Endothelial cell of umbilical vein (primary cell): Measurements from ENCODE around the gene TIGD7. TPM values are rescaled to one million over a fixed set of nuclear protein-coding genes. Genes with fewer than 3 reads are reported as not detected.

Experiments
- BruUV-seq: library from RNA; stranded (reverse); fragments of 400-500 nt; replicated peaks from 2 replicates; lab custom pipeline; 2021; lab: Mats Ljungman, UMichigan
- CTCF ChIA-PET: fragments of 300-600, 350-600 bp; sonication (Branson Sonifier 250); formaldehyde crosslinking; loops from one replicate; lab custom pipeline; 2021; ENCODE audit warnings: antibody characterized with exemption, inconsistent platforms; lab: Charles Lee
- POLR2A ChIA-PET: fragments of 300-600, 350-600 bp; sonication (Branson Sonifier 250); formaldehyde crosslinking; loops from one replicate; lab custom pipeline; 2021; ENCODE audit warnings: antibody characterized with exemption, inconsistent platforms; lab: Charles Lee
- DNase-seq: peaks from one replicate; pipeline ENCODE4 v3.0.0-alpha.2; 2011; ENCODE audit warnings: low read depth, low spot score
- FAIRE-seq: peaks from 2 replicates; lab custom pipeline; 2011; peaks lifted over from hg19 to GRCh38; lab: Jason Lieb, UNC
- H2AFZ ChIP-seq: 2 replicates; pipeline ENCODE4 v1.6.0; 2012; ENCODE audit warnings: low read depth, low read length, control low read depth, inconsistent platforms
- H3K27ac ChIP-seq: 2 replicates; pipeline ENCODE4 v1.5.1; 2011; ENCODE audit warnings: low read depth, mild to moderate bottlenecking, control low read depth, low read length, moderate library complexity; ENCODE audit not compliant: insufficient read depth
- H3K27me3 ChIP-seq, 2 experiments: 2 replicates each; pipeline versions ENCODE4 v1.6.0 to v1.6.1; 2011; ENCODE audit warnings: low read length in 2 of 2, mixed read lengths in 1 of 2; ENCODE audit not compliant: control insufficient read depth in 2 of 2, insufficient read depth in 2 of 2
- H3K36me3 ChIP-seq, 2 experiments: 2 replicates in 1 of 2; 3 replicates in 1 of 2; pipeline ENCODE4 v1.5.1; 2011; ENCODE audit warnings: low read length in 2 of 2, mild to moderate bottlenecking in 1 of 2, moderate library complexity in 1 of 2; ENCODE audit not compliant: control insufficient read depth in 2 of 2, insufficient read depth in 2 of 2; ENCODE audit errors: extremely low read depth in 1 of 2
- H3K4me1 ChIP-seq: 3 replicates; pipeline ENCODE4 v1.5.1; 2011; ENCODE audit warnings: mild to moderate bottlenecking, low read length; ENCODE audit not compliant: control insufficient read depth, insufficient read depth; ENCODE audit errors: extremely low read depth
- H3K4me2 ChIP-seq: 2 replicates; pipeline ENCODE4 v1.6.1; 2011; ENCODE audit warnings: low read length, control low read depth, mixed read lengths; ENCODE audit not compliant: insufficient read depth
- H3K4me3 ChIP-seq, 3 experiments: fragments of 200-600 bp in 1 of 3; sonication (generic), shearing (Covaris generic) in 1 of 3; replicated peaks in 1 of 3; 2 replicates each; pipeline ENCODE4 v1.5.1; 2011 to 2016; ENCODE audit warnings: control low read depth in 3 of 3, low read length in 3 of 3, mild to moderate bottlenecking in 2 of 3, inconsistent platforms in 1 of 3, low read depth in 1 of 3, moderate library complexity in 1 of 3; ENCODE audit not compliant: insufficient read depth in 1 of 3
- H3K79me2 ChIP-seq: 2 replicates; pipeline ENCODE4 v1.6.0; 2012; ENCODE audit warnings: low read length, inconsistent platforms; ENCODE audit not compliant: control insufficient read depth, insufficient read depth
- H3K9ac ChIP-seq: replicated peaks from 2 replicates; pipeline ENCODE3; 2011; ENCODE audit warnings: low read length, control low read depth; ENCODE audit not compliant: insufficient read depth; ENCODE audit errors: extremely low read depth
- H3K9me1 ChIP-seq: replicated peaks from 3 replicates; pipeline ENCODE4 v1.6.0; 2011; ENCODE audit warnings: mild to moderate bottlenecking, low read length; ENCODE audit not compliant: control insufficient read depth, insufficient read depth; ENCODE audit errors: extremely low read depth
- H3K9me3 ChIP-seq: replicated peaks from 2 replicates; pipeline ENCODE4 v1.5.1; 2012; ENCODE audit warnings: low read length, inconsistent platforms; ENCODE audit not compliant: control insufficient read depth, insufficient read depth
- H4K20me1 ChIP-seq: replicated peaks from 2 replicates; pipeline ENCODE3; 2011; ENCODE audit warnings: mild to moderate bottlenecking, low read length; ENCODE audit not compliant: control insufficient read depth, insufficient read depth; ENCODE audit errors: extremely low read depth
- CTCF ChIP-seq, 2 donors: IDR thresholded peaks; 1 replicate in 1 of 2; 2 replicates in 1 of 2; pipeline ENCODE4 v1.5.1; 2011; ENCODE audit warnings: low read length in 2 of 2, mild to moderate bottlenecking in 2 of 2, moderate library complexity in 2 of 2, control low read depth in 1 of 2, inconsistent platforms in 1 of 2, low read depth in 1 of 2; ENCODE audit not compliant: insufficient read depth in 1 of 2; ENCODE audit errors: extremely low read depth in 1 of 2
- EZH2 ChIP-seq: IDR thresholded peaks from 2 replicates; pipeline ENCODE4 v1.6.1; 2012; ENCODE audit warnings: borderline replicate concordance, low read depth, mild to moderate bottlenecking, moderate library complexity, low read length, inconsistent platforms; ENCODE audit not compliant: severe bottlenecking
- FOS ChIP-seq: IDR thresholded peaks from 2 replicates; pipeline ENCODE4 v1.6.1; 2011; ENCODE audit warnings: mild to moderate bottlenecking, low read length, moderate library complexity, borderline replicate concordance; ENCODE audit not compliant: insufficient read depth
- GATA2 ChIP-seq: IDR thresholded peaks from 2 replicates; pipeline ENCODE4 v1.7.0; 2011; ENCODE audit warnings: low read depth, mild to moderate bottlenecking, moderate library complexity, mixed read lengths, low read length; ENCODE audit not compliant: insufficient read length, insufficient read depth
- JUN ChIP-seq: IDR thresholded peaks from 2 replicates; pipeline ENCODE4 v1.6.1; 2011; ENCODE audit warnings: borderline replicate concordance, low read depth; ENCODE audit not compliant: insufficient read length, insufficient read depth
- MYC ChIP-seq: IDR thresholded peaks from one replicate; pipeline ENCODE4 v1.6.1; 2011; ENCODE audit warnings: mild to moderate bottlenecking, low read depth, low read length
- POLR2A ChIP-seq: IDR thresholded peaks from 2 replicates; pipeline ENCODE4 v1.6.1; 2012; ENCODE audit warnings: low read depth, mild to moderate bottlenecking, control low read depth, low read length
- POLR2AphosphoS5 ChIP-seq: IDR thresholded peaks from 2 replicates; pipeline ENCODE4 v1.6.1; 2012; ENCODE audit warnings: low read depth, mild to moderate bottlenecking, control low read depth, low read length, moderate library complexity; ENCODE audit not compliant: insufficient read depth
- dilution Hi-C: fragments of 300-500 bp; cut with MboI; formaldehyde crosslinking; loops from one replicate; pipeline ENCODE4 v1.15.0; 2019; ENCODE audit warnings: low sequenced_read_pairs; ENCODE audit not compliant: extremely low pct_ligation_motif_present
- intact Hi-C: fragments of 100-400 bp; cut with micrococcal nuclease; formaldehyde crosslinking; loops from one replicate; pipeline ENCODE4 v1.10.0; 2022
- polyA plus RNA-seq, 4 experiments: library from polyadenylated mRNA; depleted of rRNA in 3 of 4; stranded (reverse) in 3 of 4; unstranded in 1 of 4; fragments of >200 nt; gene quantifications; 2 replicates each; pipeline versions ENCODE4 v1.2.1 to v1.2.3, GENCODE V29; 2011 to 2012; ENCODE audit warnings: missing spikeins in 1 of 4
- total RNA-seq: library from RNA; stranded (reverse); gene quantifications from 2 replicates; pipeline ENCODE4 v1.2.3, GENCODE V29; 2021
- TF ChIP-seq, protein P1 (sequence below): IDR thresholded peaks from 2 replicates; pipeline ENCODE4 v1.6.1; 2011; ENCODE audit not compliant: insufficient read depth, insufficient read length

TIGD7 gene
- total and polyA plus RNA-seq, 2 donors (not counting 3 experiments of a cell fraction or from before 2014, with no cell fraction given): 1.1 to 3.5 TPM

DNA sequence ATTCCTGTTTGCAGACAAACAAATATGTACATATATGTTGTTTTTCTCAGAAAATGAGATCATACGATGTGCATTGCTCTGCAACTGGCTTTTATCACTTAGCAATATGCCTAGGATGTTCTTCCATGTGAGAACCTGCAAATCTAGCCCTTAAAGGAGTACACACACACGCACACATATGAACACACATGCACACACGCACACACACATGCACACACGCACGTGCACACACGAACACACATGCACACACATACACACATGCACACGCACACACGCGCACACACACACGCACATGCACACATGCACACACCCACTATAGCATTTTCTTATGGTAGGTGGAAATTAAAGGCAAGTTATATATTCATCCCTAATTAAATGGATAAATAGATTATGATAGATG lies 42.4 kb upstream of the TIGD7 start:
- no TSS peak for BruUV-seq

More for the DNA sequence above, 42.4 kb upstream of the TIGD7 start:
- Histone ChIP-seq H3K36me3 (no peaks in the 10 kb centered on the region), H3K9ac (no peak overlapping the region), H3K27ac (no peak overlapping the region), H3K9me3 (no peaks in the 10 kb centered on the region), H3K27me3 (peaks cover 0 to 3% of the 10 kb centered on the region in 2 experiments), H3K9me1 (no peaks in the 10 kb centered on the region), H4K20me1 (no peaks in the 10 kb centered on the region), H2AFZ (no peak overlapping the region), H3K4me2 (no peak overlapping the region), H3K4me3 (no peak overlapping the region), H3K4me1 (no peaks in the 10 kb centered on the region), H3K79me2 (no peaks in the 10 kb centered on the region)
- dilution Hi-C loops: no loop called here
- ChIA-PET POLR2A (no interaction called here), CTCF (no interaction called here)
- intact Hi-C loops: no loop called here
- FAIRE-seq: no peak
- DNase-seq: no peak
- TF ChIP-seq MYC (no peak), EZH2 (no peak), CTCF (IDR thresholded peaks at IDR 0.05; ENCODE audit: extremely low read depth in 1 of 2, insufficient read depth in 1 of 2, low read depth in 1 of 2, low read length in 2 of 2) (no peak), GATA2 (no peak), FOS (no peak), POLR2AphosphoS5 (no peak), POLR2A (no peak), JUN (no peak)
- TF ChIP-seq, protein P1, sequence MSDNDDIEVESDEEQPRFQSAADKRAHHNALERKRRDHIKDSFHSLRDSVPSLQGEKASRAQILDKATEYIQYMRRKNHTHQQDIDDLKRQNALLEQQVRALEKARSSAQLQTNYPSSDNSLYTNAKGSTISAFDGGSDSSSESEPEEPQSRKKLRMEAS: no peak
